HCT116 (cell line): ENCODE data around the gene FBXL17.

Experiments
- CEBPB ChIP-seq: IDR thresholded peaks from 2 replicates; pipeline ENCODE4 v1.6.1; 2012; ENCODE audit warnings: low read depth
- CTCF ChIP-seq, 3 experiments: fragments of 200-600 bp in 1 of 3; sonication (generic) in 1 of 3; IDR thresholded peaks in 2 of 3; conservative IDR thresholded peaks in 1 of 3; 2 replicates each; pipeline ENCODE4 v1.5.1; 2012 to 2017; ENCODE audit warnings: low read depth in 2 of 3, low read length in 2 of 3, antibody characterized with exemption in 1 of 3, borderline replicate concordance in 1 of 3, control low read depth in 1 of 3, mild to moderate bottlenecking in 1 of 3, mixed read lengths in 1 of 3, mixed run types in 1 of 3, moderate library complexity in 1 of 3; ENCODE audit not compliant: insufficient read depth in 1 of 3
- EZH2 ChIP-seq: fragments of 200-600 bp; sonication (generic); IDR thresholded peaks from 2 replicates; pipeline ENCODE4 v1.6.1; 2017; ENCODE audit warnings: antibody characterized with exemption, mixed run types
- JUND ChIP-seq: IDR thresholded peaks from 2 replicates; pipeline ENCODE4 v1.6.1; 2012
- POLR2A ChIP-seq: IDR thresholded peaks from 2 replicates; pipeline ENCODE4 v1.7.0; 2011; ENCODE audit warnings: borderline replicate concordance; ENCODE audit not compliant: insufficient read depth, insufficient read length; ENCODE audit errors: extremely low read depth
- POLR2AphosphoS5 ChIP-seq: IDR thresholded peaks from 2 replicates; pipeline ENCODE4 v1.6.1; 2011; ENCODE audit warnings: mild to moderate bottlenecking, low read depth, low read length, moderate library complexity
- RAD21 ChIP-seq: IDR thresholded peaks from 2 replicates; pipeline ENCODE4 v1.6.1; 2012; ENCODE audit warnings: low read depth, mild to moderate bottlenecking
- SRF ChIP-seq: IDR thresholded peaks from 2 replicates; pipeline ENCODE4 v1.6.1; 2012; ENCODE audit warnings: low read depth

- no peak for TF ChIP-seq POLR2A
- no peak for TF ChIP-seq EZH2
- no peak for TF ChIP-seq CTCF (IDR thresholded peaks at IDR 0.05 in 2 of 3, conservative IDR thresholded peaks at IDR 0.05 in 1 of 3; ENCODE audit: borderline replicate concordance in 1 of 3, insufficient read depth in 1 of 3, low read depth in 2 of 3, low read length in 2 of 3)
- TF ChIP-seq CEBPB = no peak
- no peak for TF ChIP-seq POLR2AphosphoS5
- no peak for TF ChIP-seq SRF
- no peak for TF ChIP-seq JUND
- no peak for TF ChIP-seq RAD21
Observed at GRCh38 chr5:107949688-107950341, 432.1 kb downstream of the FBXL17 start.
